ENCODE data around the gene MORC3. TPM values are rescaled to one million over a fixed set of nuclear protein-coding genes. Genes with fewer than 3 reads are reported as not detected.
"Not testable (repeated sequence)": the region's sequence is repeated elsewhere in the genome, so short reads cannot be mapped to it uniquely, and the experiment has no call there.

MORC3 gene, protein sequence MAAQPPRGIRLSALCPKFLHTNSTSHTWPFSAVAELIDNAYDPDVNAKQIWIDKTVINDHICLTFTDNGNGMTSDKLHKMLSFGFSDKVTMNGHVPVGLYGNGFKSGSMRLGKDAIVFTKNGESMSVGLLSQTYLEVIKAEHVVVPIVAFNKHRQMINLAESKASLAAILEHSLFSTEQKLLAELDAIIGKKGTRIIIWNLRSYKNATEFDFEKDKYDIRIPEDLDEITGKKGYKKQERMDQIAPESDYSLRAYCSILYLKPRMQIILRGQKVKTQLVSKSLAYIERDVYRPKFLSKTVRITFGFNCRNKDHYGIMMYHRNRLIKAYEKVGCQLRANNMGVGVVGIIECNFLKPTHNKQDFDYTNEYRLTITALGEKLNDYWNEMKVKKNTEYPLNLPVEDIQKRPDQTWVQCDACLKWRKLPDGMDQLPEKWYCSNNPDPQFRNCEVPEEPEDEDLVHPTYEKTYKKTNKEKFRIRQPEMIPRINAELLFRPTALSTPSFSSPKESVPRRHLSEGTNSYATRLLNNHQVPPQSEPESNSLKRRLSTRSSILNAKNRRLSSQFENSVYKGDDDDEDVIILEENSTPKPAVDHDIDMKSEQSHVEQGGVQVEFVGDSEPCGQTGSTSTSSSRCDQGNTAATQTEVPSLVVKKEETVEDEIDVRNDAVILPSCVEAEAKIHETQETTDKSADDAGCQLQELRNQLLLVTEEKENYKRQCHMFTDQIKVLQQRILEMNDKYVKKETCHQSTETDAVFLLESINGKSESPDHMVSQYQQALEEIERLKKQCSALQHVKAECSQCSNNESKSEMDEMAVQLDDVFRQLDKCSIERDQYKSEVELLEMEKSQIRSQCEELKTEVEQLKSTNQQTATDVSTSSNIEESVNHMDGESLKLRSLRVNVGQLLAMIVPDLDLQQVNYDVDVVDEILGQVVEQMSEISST
- total RNA-seq = 39.0 and 56.1 TPM in 2 replicates

DNA sequence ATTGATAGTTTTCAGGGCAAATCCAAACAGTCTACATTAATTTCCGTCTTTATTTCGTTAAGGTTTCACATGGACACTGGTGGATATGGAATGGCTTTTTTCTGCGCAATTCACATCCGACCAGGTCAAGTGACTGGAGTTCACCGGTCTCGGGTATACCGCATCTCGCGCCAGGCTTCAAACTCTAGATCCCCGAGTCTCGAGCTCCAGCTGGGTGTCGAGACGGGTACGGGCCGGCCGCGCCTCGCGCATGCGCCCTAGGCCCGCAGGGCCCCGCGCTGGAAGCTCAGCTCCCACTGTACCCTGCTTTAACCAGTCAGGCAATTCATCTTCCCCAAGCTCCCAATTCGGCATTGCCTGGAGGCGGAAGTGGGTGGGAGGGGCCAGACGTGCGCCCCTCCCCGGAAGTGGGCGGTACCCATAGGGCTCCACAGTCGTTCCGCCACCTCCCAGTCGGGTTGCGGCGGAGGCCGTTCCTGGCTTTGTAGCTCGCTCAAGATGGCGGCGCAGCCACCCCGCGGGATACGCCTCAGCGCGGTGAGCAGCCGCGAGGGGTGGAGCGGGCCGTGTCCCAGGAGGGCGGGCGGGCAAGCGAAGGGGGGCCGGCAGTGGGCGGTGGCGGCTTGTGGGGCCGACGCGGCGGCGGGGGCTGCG, at the start of gene MORC3:
MORC3 (plus strand) TSS at position 431 of the 654 bp plus-strand sequence; CDS start at position 499, 68 bp downstream.
- H3K4me3 ChIP-seq (ENCODE audit: low read depth, low read length) = peak within 1 kb of the TSS; percentile 88
- TF ChIP-seq, protein P1, sequence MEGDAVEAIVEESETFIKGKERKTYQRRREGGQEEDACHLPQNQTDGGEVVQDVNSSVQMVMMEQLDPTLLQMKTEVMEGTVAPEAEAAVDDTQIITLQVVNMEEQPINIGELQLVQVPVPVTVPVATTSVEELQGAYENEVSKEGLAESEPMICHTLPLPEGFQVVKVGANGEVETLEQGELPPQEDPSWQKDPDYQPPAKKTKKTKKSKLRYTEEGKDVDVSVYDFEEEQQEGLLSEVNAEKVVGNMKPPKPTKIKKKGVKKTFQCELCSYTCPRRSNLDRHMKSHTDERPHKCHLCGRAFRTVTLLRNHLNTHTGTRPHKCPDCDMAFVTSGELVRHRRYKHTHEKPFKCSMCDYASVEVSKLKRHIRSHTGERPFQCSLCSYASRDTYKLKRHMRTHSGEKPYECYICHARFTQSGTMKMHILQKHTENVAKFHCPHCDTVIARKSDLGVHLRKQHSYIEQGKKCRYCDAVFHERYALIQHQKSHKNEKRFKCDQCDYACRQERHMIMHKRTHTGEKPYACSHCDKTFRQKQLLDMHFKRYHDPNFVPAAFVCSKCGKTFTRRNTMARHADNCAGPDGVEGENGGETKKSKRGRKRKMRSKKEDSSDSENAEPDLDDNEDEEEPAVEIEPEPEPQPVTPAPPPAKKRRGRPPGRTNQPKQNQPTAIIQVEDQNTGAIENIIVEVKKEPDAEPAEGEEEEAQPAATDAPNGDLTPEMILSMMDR (IDR thresholded peaks at IDR 0.05; ENCODE audit: insufficient read depth, low read depth, low read length) = no peak
- DNase-seq (ENCODE audit: low read depth) = peak; percentile 99

DNA sequence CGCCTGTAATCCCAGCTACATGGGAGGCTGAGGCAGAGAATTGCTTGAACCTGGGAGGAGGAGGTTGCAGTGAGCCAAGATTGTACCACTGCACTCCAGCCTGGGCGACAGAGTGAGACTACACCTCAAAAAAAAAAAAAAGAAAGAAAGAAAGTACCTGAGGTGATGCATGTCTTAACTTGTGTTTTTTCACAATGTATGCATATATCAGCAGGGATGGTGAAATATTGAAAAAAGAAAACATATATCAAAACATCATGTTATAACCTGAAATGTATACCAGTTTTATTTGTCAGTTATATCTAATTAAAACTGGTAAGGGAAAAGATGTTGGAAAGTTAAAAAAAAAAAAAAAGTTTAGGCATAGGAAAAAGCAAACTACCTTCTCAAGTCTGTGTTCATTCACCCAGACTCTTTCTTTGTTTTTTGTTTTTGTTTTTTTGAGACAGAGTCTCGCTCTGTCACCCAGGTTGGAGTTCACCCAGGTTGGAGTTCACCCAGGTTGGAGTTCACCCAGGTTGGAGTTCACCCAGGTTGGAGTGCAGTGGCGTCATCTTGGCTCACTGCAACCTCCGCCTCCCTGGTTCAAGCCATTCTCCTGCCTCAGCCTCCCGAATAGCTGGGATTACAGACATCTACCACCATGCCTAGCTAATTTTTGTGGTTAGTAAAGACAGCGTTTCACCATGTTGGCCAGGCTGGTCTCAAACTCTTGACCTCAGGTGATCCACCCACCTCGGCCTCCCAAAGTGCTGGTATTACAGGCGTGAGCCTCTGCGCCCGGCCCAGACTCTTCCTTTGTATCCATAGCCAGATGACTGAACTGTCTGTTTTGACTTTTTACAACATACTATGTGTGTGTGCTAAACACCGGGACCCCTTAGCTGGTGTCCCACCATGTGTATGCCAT, 49.0 kb upstream of the MORC3 start:
- DNase-seq (ENCODE audit: low read depth); H3K4me3 ChIP-seq (ENCODE audit: low read depth, low read length): not testable (repeated sequence)

DNA sequence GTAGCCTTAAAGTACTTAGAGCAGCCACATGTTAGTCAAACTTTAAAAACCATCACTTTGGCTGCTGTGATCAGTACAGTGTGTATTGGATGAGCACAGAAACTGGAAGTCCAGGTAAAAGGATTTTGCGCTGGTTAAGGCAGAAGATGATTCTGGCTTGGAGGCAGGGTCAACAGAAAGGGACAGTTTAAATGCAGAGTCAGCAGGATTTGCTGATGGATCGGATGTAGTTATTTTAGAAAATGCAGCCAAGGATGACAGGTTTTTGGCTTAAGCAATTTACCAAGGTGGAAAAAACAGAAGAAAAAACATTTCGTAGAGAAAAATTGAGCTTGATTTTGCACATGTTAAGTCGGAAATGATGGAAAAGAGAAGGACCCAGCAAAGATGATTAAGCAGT, 45.9 kb upstream of the MORC3 start:
- TF ChIP-seq, protein P1 (IDR thresholded peaks at IDR 0.05; ENCODE audit: insufficient read depth, low read depth, low read length) = no peak
- DNase-seq (ENCODE audit: low read depth) = no peak
- H3K4me3 ChIP-seq (ENCODE audit: low read depth, low read length) = no peak overlapping the region

DNA sequence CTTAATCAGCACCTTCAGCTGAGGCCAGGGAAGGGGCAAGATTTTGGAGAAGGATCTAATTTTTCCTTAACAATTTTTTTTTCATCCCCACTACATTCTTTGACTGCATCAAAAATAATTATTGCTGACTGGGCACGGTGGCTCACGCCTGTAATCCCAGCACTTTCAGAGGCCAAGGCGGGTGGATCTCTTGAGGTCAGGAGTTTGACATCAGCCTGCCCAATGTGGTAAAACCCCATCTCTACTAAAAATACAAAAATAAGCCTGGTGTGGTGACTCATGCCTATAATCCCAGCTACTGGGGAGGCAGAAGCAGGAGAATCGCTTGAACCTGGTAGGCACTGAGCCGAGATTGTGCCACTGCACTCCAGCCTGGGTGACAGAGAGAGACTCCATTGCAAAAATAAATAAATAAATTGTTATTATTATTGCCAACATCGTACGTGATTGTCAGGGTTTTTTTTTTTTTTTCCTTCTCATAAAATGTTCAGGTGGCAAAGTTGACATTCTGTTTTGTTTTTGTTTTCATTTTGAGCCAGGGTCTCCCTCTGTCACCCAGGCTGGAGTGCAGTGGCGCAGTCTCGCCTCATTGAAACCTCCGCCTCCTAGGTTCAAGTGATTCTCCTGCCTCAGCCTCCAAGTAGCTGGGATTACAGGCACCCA, 37.3 kb upstream of the MORC3 start:
- TF ChIP-seq, protein P1 (IDR thresholded peaks at IDR 0.05; ENCODE audit: insufficient read depth, low read depth, low read length) = no peak
- H3K4me3 ChIP-seq (ENCODE audit: low read depth, low read length) = no peak overlapping the region
- peak; percentile 88 for DNase-seq (ENCODE audit: low read depth)

DNA sequence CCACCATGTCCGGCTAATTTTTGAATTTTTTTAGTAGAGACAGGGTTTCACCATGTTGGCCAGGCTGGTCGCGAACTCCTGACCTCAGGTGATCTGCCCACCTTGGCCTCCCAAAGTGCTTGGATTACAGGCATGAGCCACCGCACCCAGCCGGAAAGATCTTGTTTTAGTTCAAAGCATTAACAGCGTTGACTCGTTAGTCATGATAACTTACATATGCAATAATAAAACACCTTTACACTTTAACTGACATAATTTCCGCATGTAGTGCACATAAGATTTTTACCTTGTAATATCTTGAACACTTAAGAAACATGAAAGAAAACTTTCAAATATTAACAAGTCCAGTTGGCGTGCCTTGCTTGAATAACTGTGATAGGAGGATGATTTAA, 36.8 kb upstream of the MORC3 start:
- not testable (repeated sequence) for H3K4me3 ChIP-seq (ENCODE audit: low read depth, low read length); DNase-seq (ENCODE audit: low read depth)

DNA sequence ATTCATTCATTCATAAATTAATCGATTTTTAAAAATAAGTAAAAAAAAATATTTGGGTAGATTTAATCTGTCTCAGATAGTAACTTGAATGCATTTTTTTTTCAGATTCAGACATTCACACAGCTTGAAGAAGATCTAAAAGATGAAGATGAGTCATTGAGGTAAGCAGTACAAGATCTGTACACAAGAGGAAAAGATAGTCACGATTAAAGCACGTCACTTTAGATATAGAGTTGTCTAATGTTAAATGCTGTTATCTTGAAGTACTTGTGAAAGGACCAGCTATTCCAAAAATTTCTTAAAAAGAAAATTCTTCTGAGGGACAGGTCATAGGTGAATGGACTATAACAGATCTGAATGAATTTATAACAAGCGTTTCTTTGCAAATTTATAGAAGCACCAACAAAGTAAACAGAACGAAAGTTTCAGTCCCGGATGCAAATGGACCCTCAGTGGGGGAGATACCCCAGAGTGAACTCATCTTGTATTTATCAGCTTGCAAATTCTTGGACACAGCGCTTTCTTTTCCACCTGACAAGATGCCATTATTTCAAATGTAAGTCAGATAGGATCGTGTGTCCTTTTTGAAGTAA, 31.2 kb upstream of the MORC3 start:
- DNase-seq (ENCODE audit: low read depth) = peak; percentile 64
- TF ChIP-seq, protein P1 (IDR thresholded peaks at IDR 0.05; ENCODE audit: insufficient read depth, low read depth, low read length) = no peak
- peak overlapping the region; percentile 45 for H3K4me3 ChIP-seq (ENCODE audit: low read depth, low read length)

Measured in fibroblast of villous mesenchyme (primary cell).